ENCODE measurements around the gene HSPBAP1. TPM values are rescaled to one million over a fixed set of nuclear protein-coding genes. Genes with fewer than 3 reads are reported as not detected.

HSPBAP1 gene
- total and polyA plus RNA-seq, 2 of the 4 experiments (the other 2 are of a cell fraction) = 2.6 to 4.8 TPM

- DNase-seq (no peak), ATAC-seq (ENCODE audit: low read depth) (no peak)
- H3K4me2 ChIP-seq (ENCODE audit: low read depth, low read length) = no peak overlapping the region
- 100% methylated on average over 1 of the region's 4 CpGs; no CpG with 5 or more reads in 1 of the 2 experiments for WGBS, 2 experiments (ENCODE audit: extremely low coverage in 2 of 2, insufficient read length in 1 of 2)
- H4K5ac ChIP-seq (ENCODE audit: low read depth, low read length) = no peak overlapping the region
- no peak overlapping the region for H2BK15ac ChIP-seq (ENCODE audit: low read depth, low read length)
- no peak overlapping the region for H3K4me3 ChIP-seq (ENCODE audit: insufficient read depth, low read depth, low read length)
- H3K9me3 ChIP-seq (ENCODE audit: control insufficient read depth, insufficient read depth, low read length) = no peaks in the 10 kb centered on the region
- H3K56ac ChIP-seq (ENCODE audit: extremely low read depth, insufficient read depth, low read length) = no peak overlapping the region
- no peaks in the 10 kb centered on the region for H3K27me3 ChIP-seq (ENCODE audit: control insufficient read depth, insufficient read depth, low read length)
- ChIA-PET CTCF (interaction anchor here (0.6 to 2.2 kb wide), 2 partner anchors 12 to 526 kb away, joined by 4 to 6 read pairs; no protein-coding TSS in a partner anchor), POLR2A (ENCODE audit: unreplicated experiment) (no interaction called here)
- no peak overlapping the region for H3K18ac ChIP-seq (ENCODE audit: low read depth, low read length)
- H3K23ac ChIP-seq (ENCODE audit: low read depth, low read length) = no peak overlapping the region
- H2BK5ac ChIP-seq (ENCODE audit: low read depth, low read length, poor library complexity, severe bottlenecking) = no peak overlapping the region
- in situ Hi-C loops (cut with MboI; ENCODE audit: low sequenced_read_pairs) (no loop called here), intact Hi-C loops (cut with micrococcal nuclease) (no loop called here), dilution Hi-C loops (cut with HindIII; ENCODE audit: low sequenced_read_pairs, unreplicated experiment) (no loop called here)
- no peak for TF ChIP-seq CHD1 (IDR thresholded peaks at IDR 0.05; ENCODE audit: low read depth, low read length)
- TF ChIP-seq MXI1 (IDR thresholded peaks at IDR 0.05; ENCODE audit: borderline replicate concordance, low read depth, low read length) = no peak
- no peak for TF ChIP-seq MAFK (IDR thresholded peaks at IDR 0.05; ENCODE audit: low read depth, low read length)
- no peak for TF ChIP-seq ELK1 (IDR thresholded peaks at IDR 0.05; ENCODE audit: borderline replicate concordance, low read depth, low read length)
- no peak overlapping the region for H2BK120ac ChIP-seq (ENCODE audit: low read depth, low read length)
- no peak overlapping the region for H2AFZ ChIP-seq (replicated peaks; ENCODE audit: low read length, poor library complexity)
- no peaks in the 10 kb centered on the region; the same call in 1 of the 2 replicates for H3K4me1 ChIP-seq (ENCODE audit: control insufficient read depth, insufficient read depth, low read length)
- no peaks in the 10 kb centered on the region for H3K79me1 ChIP-seq (ENCODE audit: low read depth in 1 of 2, low read length in 2 of 2)
- H3K14ac ChIP-seq (replicated peaks; ENCODE audit: low read depth, low read length) = no peak overlapping the region
- no peak overlapping the region for H2BK20ac ChIP-seq (ENCODE audit: low read depth, low read length)
- H4K20me1 ChIP-seq (ENCODE audit: insufficient read depth, low read length) = no peaks in the 10 kb centered on the region
- no peak overlapping the region for H3K4ac ChIP-seq (ENCODE audit: low read depth, low read length)
- H2AK9ac ChIP-seq (replicated peaks; ENCODE audit: low read depth, low read length, poor library complexity) = no peak overlapping the region
- BruUV-seq (replicated peaks) = no TSS peak
- H4K91ac ChIP-seq (ENCODE audit: insufficient read depth, low read depth, low read length) = no peak overlapping the region
- H4K8ac ChIP-seq (ENCODE audit: low read depth in 2 of 2, low read length in 2 of 2) = no peak overlapping the region
- H3K9ac ChIP-seq (ENCODE audit: low read depth, low read length) = no peak overlapping the region
- peaks cover 2% of the 10 kb centered on the region; the same call in 1 of the 2 replicates for H3K36me3 ChIP-seq (ENCODE audit: control insufficient read depth, insufficient read depth, low read length)
- H2AK5ac ChIP-seq (ENCODE audit: low read depth, low read length) = no peak overlapping the region
- H3K9me1 ChIP-seq (ENCODE audit: insufficient read depth, low read length) = no peaks in the 10 kb centered on the region
- H3K27ac ChIP-seq (ENCODE audit: insufficient read depth, low read length) = no peak overlapping the region
Observed at GRCh38 chr3:122743581-122744120, 50.0 kb downstream of the HSPBAP1 start.
